Omental fat pad (tissue), 4 donors: Measurements from ENCODE around the gene TNFAIP3. TPM values are rescaled to one million over a fixed set of nuclear protein-coding genes. Genes with fewer than 3 reads are reported as not detected.

ENCODE experiments used
- ATAC-seq: fragments of 150-250 bp; one replicate; pipeline ENCODE4 v1.9.1; 2016; ENCODE audit warnings: mild to moderate bottlenecking, moderate library complexity; ENCODE audit not compliant: low FRiP score
- DNase-seq: peaks from one replicate; pipeline ENCODE4 v3.0.0-alpha.2; 2019; ENCODE audit warnings: low spot score
- CTCF ChIP-seq, 3 donors: fragments of 450-650 bp; IDR thresholded peaks; one replicate each; pipeline ENCODE4 v1.5.1; 2016 to 2017; ENCODE audit warnings: antibody characterized with exemption in 3 of 3, mild to moderate bottlenecking in 3 of 3, moderate library complexity in 2 of 3
- total RNA-seq, 4 donors: library from RNA; depleted of rRNA; stranded (reverse); fragments of >200 nt; gene quantifications; one replicate each; pipeline ENCODE4 v1.1.0, GENCODE V29; 2016

Gene TNFAIP3
- total RNA-seq, 4 donors from 2014 or later = 24.2 to 250 (median 44.5) TPM

- TF ChIP-seq CTCF (IDR thresholded peaks at IDR 0.05) = no peak
- DNase-seq = no peak
- peak; percentile 88 for ATAC-seq
Measured at GRCh38 chr6:137873273-137873762, 6.3 kb downstream of the TNFAIP3 start.

- no peak for TF ChIP-seq CTCF (IDR thresholded peaks at IDR 0.05)
- no peak for ATAC-seq
Measured at GRCh38 chr6:137874204-137875057, 7.4 kb downstream of the TNFAIP3 start.

GRCh38 chr6:137875058-137875520 lies 8.0 kb downstream of the TNFAIP3 start:
- ATAC-seq = no peak

More at GRCh38 chr6:137874204-137875057, 7.4 kb downstream of the TNFAIP3 start:
- DNase-seq = no peak

GRCh38 chr6:137875606-137876005 lies 8.5 kb downstream of the TNFAIP3 start:
- peak; percentile 19 for ATAC-seq
- TF ChIP-seq CTCF (IDR thresholded peaks at IDR 0.05) = no peak
- DNase-seq = no peak

More at GRCh38 chr6:137875058-137875520, 8.0 kb downstream of the TNFAIP3 start:
- DNase-seq = no peak
- no peak for TF ChIP-seq CTCF (IDR thresholded peaks at IDR 0.05)

- no peak for TF ChIP-seq CTCF (IDR thresholded peaks at IDR 0.05)
- DNase-seq (no peak), ATAC-seq (no peak)
Measured at GRCh38 chr6:137876547-137876946, 9.5 kb downstream of the TNFAIP3 start.

- no peak for DNase-seq
- no peak for ATAC-seq
- TF ChIP-seq CTCF (IDR thresholded peaks at IDR 0.05) = no peak
Measured at GRCh38 chr6:137877113-137877512, 10.1 kb downstream of the TNFAIP3 start.
